ENCODE results near the gene SSNA1.
"Not testable (repeated sequence)": the region's sequence is repeated elsewhere in the genome, so short reads cannot be mapped to it uniquely, and the experiment has no call there.

SSNA1 gene

DNA sequence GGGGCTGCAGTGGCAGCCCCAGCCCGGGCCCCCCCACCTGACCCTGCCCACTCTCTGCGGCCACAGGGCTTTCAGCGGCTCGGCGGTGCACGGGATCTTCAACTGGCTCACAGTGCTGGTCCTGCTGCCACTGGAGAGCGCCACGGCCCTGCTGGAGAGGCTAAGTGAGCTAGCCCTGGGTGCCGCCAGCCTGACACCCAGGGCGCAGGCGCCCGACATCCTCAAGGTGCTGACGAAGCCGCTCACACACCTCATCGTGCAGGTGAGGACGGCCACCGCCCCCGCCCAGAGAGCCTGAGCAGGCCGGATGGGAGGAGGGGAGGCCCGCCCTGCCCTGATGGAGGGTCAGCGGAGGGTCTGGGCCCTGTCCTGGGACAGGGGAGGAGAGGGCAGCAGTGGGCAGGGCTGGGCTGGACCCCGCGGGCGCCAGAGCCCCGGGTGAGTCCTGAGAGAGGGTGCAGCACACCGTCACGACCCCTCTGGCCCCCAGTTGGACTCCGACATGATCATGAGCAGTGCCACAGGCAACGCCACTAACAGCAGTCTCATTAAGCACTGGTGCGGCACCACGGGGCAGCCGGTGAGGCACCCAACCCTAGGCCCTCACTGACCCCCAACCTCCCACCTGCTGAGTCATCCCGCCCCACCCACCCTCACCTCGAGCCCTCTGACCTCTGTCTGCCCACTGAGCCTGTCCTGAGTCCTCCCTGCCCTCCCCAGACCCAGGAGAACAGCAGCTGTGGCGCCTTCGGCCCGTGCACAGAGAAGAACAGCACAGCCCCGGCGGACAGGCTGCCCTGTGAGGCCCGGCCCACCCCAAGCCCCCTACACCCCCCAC is 44.9 kb downstream of the SSNA1 start:
- DNase-seq (ENCODE audit: low spot score) = no peak

DNA sequence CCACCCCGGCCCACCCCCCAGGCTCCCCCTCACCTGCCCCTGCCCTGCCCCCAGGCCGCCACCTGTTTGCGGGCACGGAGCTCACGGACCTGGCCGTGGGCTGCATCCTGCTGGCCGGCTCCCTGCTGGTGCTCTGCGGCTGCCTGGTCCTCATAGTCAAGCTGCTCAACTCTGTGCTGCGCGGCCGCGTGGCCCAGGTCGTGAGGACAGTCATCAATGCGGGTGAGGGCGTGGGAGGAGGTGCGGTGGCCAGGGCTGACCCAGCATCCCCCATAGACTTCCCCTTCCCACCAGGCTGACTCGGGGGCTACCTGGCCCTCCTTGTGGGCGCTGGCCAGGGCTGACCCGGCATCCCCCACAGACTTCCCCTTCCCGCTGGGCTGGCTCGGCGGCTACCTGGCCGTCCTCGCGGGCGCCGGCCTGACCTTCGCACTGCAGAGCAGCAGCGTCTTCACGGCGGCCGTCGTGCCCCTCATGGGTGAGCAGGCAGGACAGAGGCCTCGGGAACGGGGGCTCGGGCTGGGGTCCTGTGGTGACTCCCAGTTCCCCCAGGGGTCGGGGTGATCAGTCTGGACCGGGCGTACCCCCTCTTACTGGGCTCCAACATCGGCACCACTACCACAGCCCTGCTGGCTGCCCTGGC is 45.7 kb downstream of the SSNA1 start:
- no peak for DNase-seq (ENCODE audit: low spot score)

- no peak for DNase-seq (ENCODE audit: low spot score)
Observed at GRCh38 chr9:137234758-137235423, 46.4 kb downstream of the SSNA1 start.

GRCh38 chr9:137235424-137236237 is 47.2 kb downstream of the SSNA1 start:
- DNase-seq (ENCODE audit: low spot score) = no peak

DNA sequence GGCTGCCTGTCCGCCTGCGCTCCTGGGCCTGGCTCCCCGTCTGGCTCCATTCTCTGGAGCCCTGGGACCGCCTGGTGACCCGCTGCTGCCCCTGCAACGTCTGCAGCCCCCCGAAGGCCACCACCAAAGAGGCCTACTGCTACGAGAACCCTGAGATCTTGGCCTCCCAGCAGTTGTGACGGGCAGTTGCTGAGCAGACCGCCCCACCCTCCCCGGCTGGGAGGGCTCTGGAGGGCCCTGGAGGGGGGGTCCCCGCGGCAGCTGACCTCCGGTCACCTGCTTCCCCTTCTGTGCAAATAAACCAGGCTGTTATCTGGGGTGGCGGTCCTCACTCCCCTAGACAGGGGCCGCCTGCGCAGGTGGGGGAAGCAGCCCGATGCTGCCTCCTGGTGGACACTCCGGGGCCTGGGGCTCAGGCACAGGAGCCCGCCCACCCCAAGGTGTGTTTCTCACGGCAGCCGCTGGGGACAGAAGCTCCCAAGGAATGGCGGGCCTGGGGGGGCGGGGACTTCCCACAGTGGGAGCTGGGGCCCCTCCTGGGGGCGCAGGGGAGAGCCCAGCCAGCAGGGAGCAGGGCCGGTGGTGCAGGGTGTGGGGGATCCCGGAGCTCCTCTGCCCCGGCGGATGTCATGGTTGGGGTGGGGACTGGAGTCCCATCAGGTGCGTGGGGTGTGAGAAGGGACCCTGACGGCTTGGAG is 47.9 kb downstream of the SSNA1 start:
- DNase-seq (ENCODE audit: low spot score) = peak; percentile 93

DNA sequence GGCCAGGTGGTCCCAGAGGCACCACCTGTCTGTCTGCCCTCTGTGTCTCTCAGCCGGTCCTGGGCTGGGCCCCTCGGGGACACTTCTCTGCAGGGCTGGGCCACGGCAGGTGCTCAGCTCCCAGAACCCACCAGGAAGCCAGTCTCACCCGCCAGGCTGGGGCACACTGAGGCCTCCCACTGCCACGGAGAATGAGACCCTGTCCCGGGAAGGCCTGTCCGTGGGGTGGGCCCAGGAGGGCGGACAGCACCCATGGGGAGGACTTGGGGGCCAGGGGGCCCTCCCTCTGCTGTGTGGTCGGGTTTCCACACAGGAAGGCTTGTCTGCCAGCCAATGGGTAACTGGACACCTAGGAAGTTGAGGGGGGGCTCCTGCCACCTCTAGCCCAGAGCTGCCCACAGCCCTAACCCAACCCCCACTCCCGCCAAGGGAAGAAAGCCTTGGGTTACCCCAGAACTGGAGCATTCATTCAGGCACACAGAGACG is 48.5 kb downstream of the SSNA1 start:
- no peak for DNase-seq (ENCODE audit: low spot score)

DNA sequence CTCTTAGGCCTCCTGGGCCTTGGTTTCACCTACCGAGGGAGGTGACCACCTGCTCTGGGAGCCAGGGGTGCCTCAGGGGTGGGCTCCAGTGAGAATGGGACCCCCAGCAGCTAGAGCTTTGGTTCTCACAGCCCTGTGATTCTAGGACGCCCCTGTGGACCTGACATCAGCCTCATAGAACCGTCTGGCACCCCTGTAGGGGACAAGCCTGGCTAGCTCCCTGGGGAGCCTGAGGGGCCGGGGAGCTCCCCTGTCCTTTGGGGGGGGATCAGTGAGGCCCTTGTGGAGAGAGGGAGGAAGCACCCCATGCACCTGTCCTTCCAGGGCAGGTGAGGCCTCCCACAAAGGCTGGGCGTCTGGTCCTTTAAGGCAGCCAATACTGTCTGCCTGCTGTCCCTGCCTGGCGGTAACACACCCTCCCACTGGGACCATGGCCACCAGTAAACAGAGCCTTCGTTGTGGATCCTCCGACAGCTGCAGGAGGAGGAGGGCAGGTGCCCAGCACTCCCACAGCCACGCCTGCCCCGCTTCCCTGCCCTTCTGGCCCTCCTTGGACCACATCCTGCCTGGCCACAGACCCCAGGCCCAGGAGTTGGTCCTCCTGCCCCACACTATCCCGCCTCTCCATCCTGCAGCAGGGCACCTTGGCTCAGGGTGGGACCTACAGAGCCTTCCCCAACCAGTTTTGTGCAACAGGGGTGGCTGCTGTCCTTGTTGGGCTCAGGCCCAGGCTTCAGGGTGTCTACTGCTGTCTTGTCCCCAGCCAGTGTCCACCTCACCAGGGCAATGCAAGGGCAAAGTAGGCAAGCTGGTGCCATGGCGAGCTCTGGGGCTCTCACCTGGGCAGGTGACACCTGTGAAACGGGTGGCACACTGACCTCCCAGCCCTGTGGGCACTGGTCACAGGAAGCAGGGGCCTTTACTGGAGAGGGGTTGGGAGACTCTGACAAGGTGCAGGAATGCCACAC is 49.6 kb downstream of the SSNA1 start:
- DNase-seq (ENCODE audit: low spot score) = no peak

GRCh38 chr9:137239541-137240200 is 51.2 kb downstream of the SSNA1 start:
- not testable (repeated sequence) for DNase-seq (ENCODE audit: low spot score)

Measured in GM03348 (cell line).